Duodenal mucosa (tissue), 2 donors: ENCODE measurements around the gene SF1.
A peak's percentile ranks its signal among the peaks of the same experiment; 100 is the strongest.

Source experiments
- H3K27ac ChIP-seq: one replicate; pipeline ENCODE4 v1.7.0; 2013; ENCODE audit warnings: low read depth, low read length
- H3K27me3 ChIP-seq, 2 donors: one replicate each; pipeline ENCODE4 v1.7.0; 2013; ENCODE audit warnings: low read length in 2 of 2, control low read depth in 1 of 2; ENCODE audit not compliant: insufficient read depth in 2 of 2, control insufficient read depth in 1 of 2
- H3K36me3 ChIP-seq, 2 donors: one replicate each; pipeline ENCODE4 v1.7.0; 2013; ENCODE audit warnings: low read length in 2 of 2, control low read depth in 1 of 2; ENCODE audit not compliant: insufficient read depth in 2 of 2, control insufficient read depth in 1 of 2
- H3K4me1 ChIP-seq, 2 donors: one replicate each; pipeline ENCODE4 v1.7.0; 2013; ENCODE audit warnings: low read length in 2 of 2, control low read depth in 1 of 2; ENCODE audit not compliant: insufficient read depth in 2 of 2, control insufficient read depth in 1 of 2
- H3K4me3 ChIP-seq, 2 donors: one replicate each; pipeline ENCODE4 v1.7.0; 2013; ENCODE audit warnings: low read length in 2 of 2, low read depth in 1 of 2
- H3K9ac ChIP-seq, 2 donors: one replicate each; pipeline ENCODE4 v1.7.0; 2013; ENCODE audit warnings: low read length in 2 of 2, low read depth in 1 of 2
- H3K9me3 ChIP-seq, 2 donors: one replicate each; pipeline ENCODE4 v1.7.0; 2013; ENCODE audit warnings: low read length in 2 of 2, control low read depth in 1 of 2; ENCODE audit not compliant: control insufficient read depth in 1 of 2

The SF1 gene

GRCh38 chr11:64790205-64791095 lies 12.1 kb upstream of the SF1 start:
- peaks cover 5 to 10% of the 10 kb centered on the region in 2 donors for H3K4me1 ChIP-seq
- H3K9me3 ChIP-seq = no peaks in the 10 kb centered on the region
- H3K36me3 ChIP-seq = peaks cover 0 to 7% of the 10 kb centered on the region in 2 donors
- H3K27me3 ChIP-seq = no peaks in the 10 kb centered on the region
- H3K27ac ChIP-seq = no peak overlapping the region
- H3K4me3 ChIP-seq = no peak overlapping the region
- no peak overlapping the region for H3K9ac ChIP-seq

- no peaks in the 10 kb centered on the region for H3K9me3 ChIP-seq
- H3K4me1 ChIP-seq = peaks cover 5 to 10% of the 10 kb centered on the region in 2 donors
- H3K9ac ChIP-seq = no peak overlapping the region
- H3K27me3 ChIP-seq = no peaks in the 10 kb centered on the region
- no peak overlapping the region for H3K4me3 ChIP-seq
- H3K36me3 ChIP-seq = peaks cover 0 to 7% of the 10 kb centered on the region in 2 donors
- no peak overlapping the region for H3K27ac ChIP-seq
Measured at GRCh38 chr11:64789331-64790204, 11.2 kb upstream of the SF1 start.

- Histone ChIP-seq H3K4me1 (peaks cover 5 to 10% of the 10 kb centered on the region in 2 donors), H3K27me3 (no peaks in the 10 kb centered on the region), H3K4me3 (no peak overlapping the region), H3K36me3 (peaks cover 0 to 7% of the 10 kb centered on the region in 2 donors), H3K9me3 (no peaks in the 10 kb centered on the region), H3K27ac (no peak overlapping the region), H3K9ac (no peak overlapping the region)
Measured at GRCh38 chr11:64788321-64789215, 10.2 kb upstream of the SF1 start.

- Histone ChIP-seq H3K36me3 (peaks cover 0 to 7% of the 10 kb centered on the region in 2 donors), H3K4me3 (peak overlapping the region in 1 of 2 donors; percentile 20), H3K27me3 (no peaks in the 10 kb centered on the region), H3K9me3 (no peaks in the 10 kb centered on the region), H3K27ac (peak overlapping the region; percentile 11), H3K9ac (peak overlapping the region in 1 of 2 donors; percentile 44), H3K4me1 (peaks cover 5 to 10% of the 10 kb centered on the region in 2 donors)
Measured at GRCh38 chr11:64787526-64788320, 9.4 kb upstream of the SF1 start.

GRCh38 chr11:64786308-64786707 lies 8.0 kb upstream of the SF1 start:
- H3K27me3 ChIP-seq = no peaks in the 10 kb centered on the region
- no peaks in the 10 kb centered on the region for H3K9me3 ChIP-seq
- H3K4me3 ChIP-seq = no peak overlapping the region
- peaks cover 0 to 7% of the 10 kb centered on the region in 2 donors for H3K36me3 ChIP-seq
- peaks cover 5 to 10% of the 10 kb centered on the region in 2 donors for H3K4me1 ChIP-seq
- H3K27ac ChIP-seq = no peak overlapping the region
- no peak overlapping the region for H3K9ac ChIP-seq

- H3K36me3 ChIP-seq = peaks cover 0 to 5% of the 10 kb centered on the region in 2 donors
- no peak overlapping the region for H3K9ac ChIP-seq
- peaks cover 5 to 10% of the 10 kb centered on the region in 2 donors for H3K4me1 ChIP-seq
- no peaks in the 10 kb centered on the region for H3K27me3 ChIP-seq
- H3K27ac ChIP-seq = no peak overlapping the region
- H3K9me3 ChIP-seq = no peaks in the 10 kb centered on the region
- no peak overlapping the region for H3K4me3 ChIP-seq
Measured at GRCh38 chr11:64784813-64785581, 6.7 kb upstream of the SF1 start.

GRCh38 chr11:64778223-64778472 lies 194 bp downstream of the SF1 start:
- peak overlapping the region; percentile 61 to 76 for H3K9ac ChIP-seq
- H3K9me3 ChIP-seq = no peaks in the 10 kb centered on the region
- peak overlapping the region; percentile 58 to 70 for H3K4me3 ChIP-seq
- peaks cover 26 to 28% of the 10 kb centered on the region in 2 donors for H3K4me1 ChIP-seq
- no peaks in the 10 kb centered on the region for H3K27me3 ChIP-seq
- H3K36me3 ChIP-seq = peaks cover 33 to 43% of the 10 kb centered on the region in 2 donors
- H3K27ac ChIP-seq = peak overlapping the region; percentile 100

GRCh38 chr11:64777449-64778222 lies 706 bp downstream of the SF1 start:
- Histone ChIP-seq H3K36me3 (peaks cover 38 to 48% of the 10 kb centered on the region in 2 donors), H3K4me3 (peak overlapping the region; percentile 92 to 97), H3K4me1 (peaks cover 31 to 34% of the 10 kb centered on the region in 2 donors), H3K27ac (peak overlapping the region; percentile 100), H3K9ac (peak overlapping the region; percentile 75 to 98), H3K9me3 (no peaks in the 10 kb centered on the region), H3K27me3 (no peaks in the 10 kb centered on the region)
